ENCODE measurements around the gene LDLR.
"Not testable (repeated sequence)": the region's sequence is repeated elsewhere in the genome, so short reads cannot be mapped to it uniquely, and the experiment has no call there.

Gene LDLR

GRCh38 chr19:11140023-11140538 is 50.8 kb downstream of the LDLR start:
- not testable (repeated sequence) for DNase-seq (ENCODE audit: low read depth in 2 of 2)

DNA sequence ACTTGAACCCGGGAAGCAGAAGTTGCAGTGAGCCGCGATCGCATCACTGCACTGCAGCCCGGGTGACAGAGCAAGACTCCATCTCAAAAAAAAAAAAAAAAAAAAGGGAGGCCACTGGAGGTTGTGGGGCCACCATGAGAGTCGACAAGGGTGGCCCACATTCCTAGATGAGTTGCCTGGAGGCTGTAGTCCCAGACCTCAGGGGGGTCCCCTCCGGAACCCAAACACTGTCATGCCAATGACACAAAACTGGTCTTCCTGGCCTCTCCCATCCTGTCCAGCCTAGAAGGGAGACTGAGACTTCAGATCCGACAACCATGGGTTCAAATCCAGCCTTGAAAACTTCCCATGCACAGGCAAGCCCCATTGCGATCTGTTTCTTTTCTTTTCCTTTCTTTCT is 51.6 kb downstream of the LDLR start:
- DNase-seq (ENCODE audit: low read depth in 2 of 2): no peak

GRCh38 chr19:11141937-11142527 is 52.8 kb downstream of the LDLR start:
- no peak for DNase-seq (ENCODE audit: low read depth in 2 of 2)

- no peak for DNase-seq (ENCODE audit: low read depth in 2 of 2)
Measured at GRCh38 chr19:11142528-11143171, 53.4 kb downstream of the LDLR start.

DNA sequence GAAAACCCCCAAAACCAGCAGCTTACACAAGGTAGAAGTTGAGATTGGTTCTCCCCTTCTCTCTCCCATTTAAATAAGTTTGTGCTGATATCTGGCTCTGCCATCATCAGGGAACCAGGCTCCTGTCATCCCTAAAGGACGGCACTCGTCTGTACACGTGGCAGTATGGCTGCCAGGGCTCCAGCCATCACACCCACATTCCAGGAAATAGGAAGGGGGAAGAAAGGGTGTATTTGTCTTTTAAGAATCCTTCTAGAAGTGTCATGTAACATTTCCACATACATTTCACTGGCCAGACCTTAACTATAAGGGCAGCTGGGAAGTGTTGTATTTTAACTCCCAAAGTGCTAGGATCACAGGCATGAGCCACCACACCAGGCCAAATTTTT is 56.3 kb downstream of the LDLR start:
- DNase-seq (ENCODE audit: low read depth in 2 of 2): no peak

DNA sequence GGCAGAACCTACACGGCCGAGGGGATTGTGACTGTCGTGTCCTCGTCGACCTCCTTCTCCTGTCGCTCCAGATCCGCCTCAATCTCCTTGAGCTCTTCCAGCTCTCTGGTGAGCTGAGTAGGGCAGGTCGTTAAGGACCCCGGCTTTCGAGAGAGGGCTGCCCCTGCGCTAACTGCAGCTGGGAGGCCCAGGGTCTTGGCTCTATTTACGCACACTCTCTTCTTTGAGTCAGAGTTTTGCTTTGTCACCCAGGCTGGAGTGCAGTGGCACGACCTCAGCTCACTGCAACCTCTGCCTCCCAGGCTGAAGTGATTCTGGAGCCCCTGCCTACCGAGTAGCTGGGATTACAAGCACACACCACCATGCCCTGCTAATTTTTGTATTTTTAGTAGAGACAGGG is 58.7 kb downstream of the LDLR start:
- DNase-seq (ENCODE audit: low read depth in 2 of 2): no peak

DNA sequence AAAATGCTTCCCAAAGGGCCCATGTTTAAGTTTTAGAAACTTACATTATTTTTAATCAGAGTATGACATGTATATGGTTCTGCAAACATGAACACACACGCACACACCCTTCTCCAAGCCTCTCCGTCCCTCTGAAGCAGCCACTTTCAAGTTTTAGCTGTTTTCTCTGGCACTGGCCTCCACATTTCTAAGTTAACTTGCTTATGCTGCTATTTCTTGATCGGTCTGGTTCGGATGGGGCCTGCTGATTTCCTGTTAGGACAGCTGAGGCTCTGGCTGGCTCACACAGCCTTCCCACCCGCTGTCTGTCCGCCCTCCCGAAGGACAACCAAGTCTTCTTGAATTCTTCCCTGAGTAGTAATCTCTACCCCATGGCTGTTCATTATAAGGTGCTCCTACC is 61.9 kb downstream of the LDLR start:
- DNase-seq (ENCODE audit: low read depth in 2 of 2): no peak

GRCh38 chr19:11152318-11153062 is 63.2 kb downstream of the LDLR start:
- DNase-seq (ENCODE audit: low read depth in 2 of 2): no peak

GRCh38 chr19:11154683-11155047 is 65.4 kb downstream of the LDLR start:
- DNase-seq (ENCODE audit: low read depth in 2 of 2): no peak

DNA sequence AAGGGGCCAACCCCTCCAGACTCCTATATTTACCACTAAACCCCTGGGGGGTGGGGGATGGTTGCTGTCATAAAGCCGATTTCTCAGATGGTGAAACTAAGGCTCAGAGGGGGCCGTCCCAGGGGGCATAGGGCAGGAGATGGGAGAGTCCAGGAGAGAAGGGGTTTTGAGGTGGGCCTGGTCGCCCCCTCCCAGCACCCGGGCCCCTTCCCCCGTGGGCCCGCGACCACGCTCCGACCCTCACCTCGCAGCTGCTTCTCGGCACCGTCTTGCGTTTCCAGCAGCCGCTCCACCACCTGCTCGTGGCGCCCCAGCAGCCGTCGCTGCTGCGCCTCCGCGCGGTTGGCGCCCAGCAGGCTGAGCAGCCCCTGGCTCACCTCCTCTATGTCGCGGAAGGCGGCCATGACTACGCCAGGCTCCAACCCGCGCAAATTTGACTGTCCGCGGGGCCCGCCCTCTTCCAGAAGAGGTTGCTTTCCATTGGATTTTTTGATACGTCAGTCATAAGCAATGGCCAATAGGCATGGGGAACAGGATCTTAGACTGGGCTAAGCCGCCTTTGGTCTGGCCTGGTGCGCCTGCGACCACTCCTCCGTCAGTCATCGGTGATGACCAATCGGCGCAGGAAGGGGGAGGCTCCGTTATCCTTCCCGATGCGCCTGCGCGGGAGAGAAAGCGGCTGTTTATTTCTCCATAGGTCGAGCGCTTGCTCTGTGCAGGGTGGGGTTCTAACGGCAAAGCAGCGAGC is 66.3 kb downstream of the LDLR start, which contains the start of gene SPC24:
Gene SPC24, minus strand, starts transcription at position 410 of the 748 bp plus-strand sequence. Its CDS starts 6 bp downstream, at position 404.
- peak; percentile 84 to 92 for DNase-seq (ENCODE audit: low read depth in 2 of 2)

DNA sequence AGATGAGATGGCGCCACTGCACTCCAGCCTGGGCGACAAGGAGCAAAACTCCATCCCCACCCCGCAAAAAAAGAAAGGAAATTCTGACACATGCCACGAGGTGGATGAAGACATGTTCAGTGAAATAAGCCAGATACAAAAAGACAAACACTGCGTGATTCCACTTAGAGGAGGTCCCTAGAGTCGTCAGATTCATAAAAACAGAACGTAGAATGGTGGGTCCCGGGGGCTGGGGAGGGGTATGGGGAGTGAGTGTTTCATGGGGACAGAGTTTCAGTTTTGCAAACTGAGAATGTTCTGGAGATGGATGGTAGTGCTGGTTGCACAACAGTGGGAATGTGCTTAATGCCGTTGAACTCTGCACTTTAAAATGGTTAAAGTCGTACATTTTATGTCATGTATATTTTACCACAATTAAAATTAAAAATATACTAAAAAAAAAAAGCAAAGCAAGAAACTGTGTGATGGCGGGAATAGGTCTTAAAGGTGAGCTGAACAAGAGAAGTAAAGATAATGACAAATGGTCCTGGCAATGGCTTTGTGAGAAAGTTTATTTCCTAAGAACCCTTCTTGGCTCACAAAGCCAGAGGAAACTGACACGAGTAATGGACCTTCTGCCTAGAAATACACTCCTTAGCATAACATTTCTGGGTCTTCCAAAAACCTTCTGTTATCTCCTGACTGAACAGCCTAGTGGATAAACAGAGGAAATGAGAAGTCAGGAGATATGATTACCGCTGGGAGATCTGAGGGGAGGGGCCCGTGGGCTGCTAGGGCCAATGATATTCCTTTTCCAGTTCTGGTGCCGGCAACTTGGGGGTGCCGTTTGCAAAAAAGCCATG is 70.6 kb downstream of the LDLR start:
- no peak for DNase-seq (ENCODE audit: low read depth in 2 of 2)

DNA sequence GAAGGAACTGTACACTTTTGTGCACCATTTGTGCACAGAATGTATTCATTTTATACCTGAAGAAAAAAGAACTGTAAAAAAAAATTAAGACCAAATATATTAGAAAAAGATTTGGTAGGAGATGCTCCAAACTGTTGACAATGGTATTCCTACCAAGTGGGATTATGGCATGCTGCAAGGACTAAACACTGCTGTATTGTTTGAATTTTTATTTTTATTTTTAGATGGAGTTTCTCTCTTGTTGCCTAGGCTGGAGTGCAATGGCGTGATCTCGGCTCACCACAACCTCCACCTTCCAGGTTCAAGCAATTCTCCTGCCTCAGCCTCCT is 71.1 kb downstream of the LDLR start:
- not testable (repeated sequence) for DNase-seq (ENCODE audit: low read depth in 2 of 2)

DNA sequence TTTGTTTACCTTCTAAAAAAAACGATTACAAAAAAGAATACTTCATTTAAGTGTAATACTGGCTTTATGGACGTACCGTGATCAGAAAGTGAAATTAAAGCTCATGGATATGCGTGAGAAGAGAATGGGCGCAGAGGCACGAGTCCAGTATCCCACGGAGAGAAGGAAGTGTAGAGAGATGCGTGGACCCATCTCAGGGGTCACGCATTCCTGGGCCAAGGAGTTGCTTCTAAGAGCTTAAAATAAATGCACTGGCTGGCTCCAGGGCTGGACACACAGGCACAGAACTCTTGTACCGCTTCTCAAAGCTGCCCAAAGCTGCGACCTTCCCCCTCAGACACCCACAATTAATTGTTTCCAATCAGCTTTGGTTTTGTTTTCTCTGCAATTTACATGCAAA is 75.0 kb downstream of the LDLR start:
- DNase-seq (ENCODE audit: low read depth in 2 of 2): no peak

DNA sequence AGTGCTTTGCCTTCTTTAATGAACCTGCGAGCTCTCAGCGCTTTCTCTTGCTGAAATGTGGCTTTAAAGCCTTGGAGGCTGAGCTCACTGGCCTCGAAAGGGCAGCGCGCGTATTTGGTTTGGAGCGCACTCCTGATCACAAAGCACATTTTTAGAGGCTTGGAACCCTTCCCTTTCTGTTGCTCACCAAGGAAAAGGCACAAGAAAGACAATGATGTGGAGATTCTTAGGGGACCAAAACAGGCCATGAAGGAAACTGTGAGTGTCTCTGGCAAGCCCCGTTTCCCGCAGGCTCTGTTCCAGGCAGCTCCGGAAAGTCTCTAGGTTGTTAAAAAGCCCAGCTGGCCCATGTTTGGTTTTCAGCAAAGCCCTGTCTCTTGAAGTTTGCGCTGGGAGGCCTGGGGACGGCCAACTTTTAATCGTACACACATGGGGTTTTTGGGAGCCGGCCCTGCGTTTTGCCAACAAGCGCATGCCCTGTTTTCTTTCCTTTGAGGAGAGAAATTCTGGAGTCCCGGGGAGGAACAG is 75.7 kb downstream of the LDLR start:
- no peak for DNase-seq (ENCODE audit: low read depth in 2 of 2)

DNA sequence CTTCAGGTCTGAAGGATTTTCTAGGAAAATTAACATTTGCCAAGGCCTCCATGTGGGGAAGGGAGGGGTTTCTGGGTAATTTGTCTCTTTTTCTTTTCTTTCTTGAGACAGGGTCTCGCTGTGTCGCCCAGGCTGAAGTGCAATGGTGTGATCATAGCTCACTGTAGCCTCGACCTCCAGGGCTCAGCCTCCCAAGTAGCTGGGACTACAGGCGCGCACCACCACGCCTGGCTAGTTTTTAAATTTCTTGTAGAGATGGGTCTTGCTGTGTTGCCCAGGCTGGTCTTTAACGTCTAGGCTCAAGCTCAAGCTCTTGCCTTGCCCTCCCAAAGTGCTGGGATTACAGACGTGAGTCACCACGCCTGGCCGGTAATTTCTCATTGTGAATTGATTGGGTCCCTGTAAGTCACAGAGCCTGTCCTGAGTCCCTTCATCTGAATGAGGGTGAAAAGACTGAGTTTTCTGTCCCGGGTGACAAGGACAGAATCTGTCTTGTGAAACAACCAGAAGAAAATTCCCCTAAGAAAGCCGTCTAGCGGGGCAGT is 76.3 kb downstream of the LDLR start:
- no peak for DNase-seq (ENCODE audit: low read depth in 2 of 2)

GRCh38 chr19:11166281-11167142 is 77.2 kb downstream of the LDLR start:
- DNase-seq (ENCODE audit: low read depth in 2 of 2): no peak

DNA sequence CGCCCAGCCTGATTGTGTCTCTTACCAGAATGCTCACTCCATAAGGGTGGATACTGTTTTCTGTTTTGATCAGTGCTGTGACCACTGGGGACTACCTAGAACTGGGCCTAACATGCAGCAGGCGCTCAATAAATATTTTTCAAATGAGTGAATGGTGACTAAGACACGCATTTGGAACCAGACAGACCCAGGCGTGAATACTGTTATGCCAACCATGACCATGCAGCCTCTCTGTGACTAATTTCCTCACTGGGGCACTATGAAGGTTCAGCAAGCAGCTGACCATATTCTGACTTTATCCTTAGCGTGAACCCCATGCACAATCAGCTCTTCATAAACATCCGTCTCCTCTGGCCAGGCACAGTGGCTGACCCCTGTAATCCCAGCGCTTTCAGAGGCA is 79.3 kb downstream of the LDLR start:
- DNase-seq (ENCODE audit: low read depth in 2 of 2): no peak

- no peak for DNase-seq (ENCODE audit: low read depth in 2 of 2)
Measured at GRCh38 chr19:11169896-11170678, 80.8 kb downstream of the LDLR start.

- DNase-seq (ENCODE audit: low read depth in 2 of 2): no peak
Measured at GRCh38 chr19:11171144-11171543, 81.9 kb downstream of the LDLR start.
